GM18519 (cell line): ENCODE measurements around the gene DNMT1.

Experiments
- ATAC-seq: cut with Tn5 transposase; IDR thresholded peaks from one replicate; pipeline ENCODE4 v1.9.1; 2021; ENCODE audit warnings: mild to moderate bottlenecking, moderate library complexity; ENCODE audit not compliant: unreplicated experiment, low FRiP score

Gene DNMT1

DNA sequence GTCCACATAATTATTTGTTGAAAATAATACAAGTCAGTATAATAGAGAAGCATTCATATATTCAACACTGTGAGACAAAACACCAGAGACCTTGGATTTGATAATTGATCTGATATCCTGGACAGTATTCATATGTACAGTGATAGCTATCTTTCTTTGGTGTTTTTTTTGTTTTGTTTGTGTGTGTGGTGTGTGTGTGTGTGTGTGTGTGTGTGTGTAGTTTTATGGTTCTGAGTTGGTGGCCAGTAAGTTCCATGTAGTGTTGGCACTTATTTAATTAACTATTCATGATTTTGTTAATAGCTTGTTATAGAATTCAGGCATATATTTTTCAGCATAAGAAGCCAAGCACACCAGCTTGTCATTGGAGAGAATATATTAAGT, 90.6 kb downstream of the DNMT1 start:
- no peak for ATAC-seq

DNA sequence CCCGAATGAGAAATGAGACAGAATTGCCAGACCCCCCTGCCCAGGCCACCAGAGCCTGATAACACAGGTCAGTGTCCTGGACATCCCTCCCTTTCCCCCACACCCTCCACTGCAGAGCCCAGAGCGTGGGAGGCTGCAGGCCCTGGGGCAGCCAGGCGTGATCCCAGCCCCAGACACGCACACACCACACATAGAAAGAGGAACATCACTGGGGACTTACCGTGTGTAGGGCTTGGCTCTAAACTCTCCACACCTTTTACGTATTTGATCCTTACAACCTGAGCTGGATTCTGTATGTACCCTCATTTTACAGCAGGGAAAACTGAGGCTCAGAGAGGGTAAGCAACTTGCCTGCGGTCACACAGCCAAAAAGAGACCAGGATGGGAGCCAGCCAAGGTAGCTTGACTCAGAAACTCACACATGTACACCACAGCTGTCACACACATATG, 91.9 kb downstream of the DNMT1 start:
- ATAC-seq = peak; percentile 26

GRCh38 chr19:10100163-10100785, 94.5 kb downstream of the DNMT1 start:
- ATAC-seq = no peak

GRCh38 chr19:10096615-10096963, 98.2 kb downstream of the DNMT1 start:
- no peak for ATAC-seq

DNA sequence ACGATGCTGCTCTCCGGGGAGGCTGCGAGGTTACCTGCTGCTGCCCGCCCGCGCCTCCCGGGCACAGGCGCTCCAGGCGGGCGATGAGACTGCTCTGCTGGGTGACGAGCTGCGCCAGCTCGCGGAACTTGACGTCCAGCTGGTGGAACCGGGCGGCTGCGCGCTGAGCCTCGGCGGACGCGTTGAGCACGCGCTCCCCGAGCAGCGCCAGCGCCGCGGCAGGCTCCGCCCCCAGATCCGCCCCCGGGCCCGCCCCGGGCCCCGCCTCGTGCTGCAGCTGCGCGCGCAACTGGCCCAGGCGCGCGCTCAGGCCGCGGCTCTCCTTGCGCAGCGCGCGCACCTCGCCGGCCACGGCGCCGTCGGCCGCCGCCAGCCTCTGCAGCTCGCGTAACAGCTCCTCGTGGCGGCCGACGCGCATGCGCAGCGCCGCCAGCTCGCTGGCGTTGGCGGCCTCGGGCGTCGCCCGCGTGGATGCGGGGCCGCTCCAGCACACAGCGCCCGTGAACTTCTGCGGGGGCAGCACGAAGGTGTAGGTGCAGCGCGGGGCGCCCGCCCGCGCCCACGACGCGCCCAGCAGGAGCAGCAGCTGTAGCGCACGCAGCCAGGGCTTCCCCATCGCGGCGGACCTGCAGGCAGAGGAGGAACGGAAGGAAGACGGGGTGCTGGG, 98.7 kb downstream of the DNMT1 start:
- peak; percentile 71 for ATAC-seq

DNA sequence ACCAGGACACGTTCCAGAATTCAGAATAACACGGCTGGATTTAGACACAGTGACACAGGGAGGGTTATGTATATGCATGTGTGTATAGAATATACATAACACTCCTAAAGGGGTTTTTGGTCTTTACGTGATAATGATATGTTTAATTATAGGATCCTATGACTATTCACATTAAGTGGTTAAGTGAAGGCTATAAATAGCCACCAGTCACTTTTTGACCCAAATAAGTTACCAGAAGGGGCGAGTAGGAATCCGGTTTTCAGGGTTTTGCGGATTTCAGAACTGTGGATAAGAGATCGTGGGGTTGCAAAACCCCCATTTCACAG, 99.2 kb downstream of the DNMT1 start:
- ATAC-seq = no peak

DNA sequence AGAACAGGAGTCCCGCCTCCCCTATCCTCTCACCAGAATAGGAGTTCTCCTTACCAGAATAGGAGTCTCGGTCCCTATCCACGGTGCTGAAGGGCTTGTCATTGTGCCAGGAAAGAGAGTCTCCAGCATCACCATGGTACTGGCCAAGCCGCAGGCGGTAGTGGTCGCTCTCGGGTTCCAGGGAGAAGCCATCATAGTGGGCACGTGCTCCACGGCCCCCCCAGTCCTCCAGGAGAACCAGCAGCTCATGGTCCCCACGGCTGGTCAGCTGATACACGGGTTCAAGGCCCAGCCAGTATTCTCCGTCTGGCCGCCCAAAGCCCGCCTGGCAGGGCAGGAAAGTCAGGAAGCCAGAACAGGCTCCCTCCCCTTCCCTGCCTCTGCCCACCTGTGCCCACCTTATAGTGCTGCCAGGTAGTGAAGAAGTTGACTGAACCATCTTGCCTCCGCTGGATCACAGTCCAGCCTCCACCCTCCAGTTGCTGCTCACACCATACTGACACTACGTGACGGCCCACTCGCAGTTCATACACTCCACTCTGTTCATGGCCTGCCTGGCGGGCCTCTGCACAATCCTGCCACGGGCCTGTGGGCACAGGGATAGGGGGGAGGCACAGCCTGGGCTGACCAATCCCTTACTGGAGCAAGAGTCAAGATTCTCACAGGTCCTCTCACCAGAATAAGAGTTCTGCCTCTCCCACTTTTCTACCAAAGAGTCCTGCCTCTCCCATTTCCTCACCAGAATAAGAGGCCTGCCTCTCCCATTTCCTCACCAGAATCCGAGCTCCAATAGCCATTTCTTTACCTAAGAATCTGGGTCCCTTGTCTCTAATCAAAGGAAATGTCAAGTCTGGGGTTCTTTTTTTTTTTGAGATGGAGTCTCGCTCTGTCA, 101.2 kb downstream of the DNMT1 start:
- ATAC-seq = no peak

DNA sequence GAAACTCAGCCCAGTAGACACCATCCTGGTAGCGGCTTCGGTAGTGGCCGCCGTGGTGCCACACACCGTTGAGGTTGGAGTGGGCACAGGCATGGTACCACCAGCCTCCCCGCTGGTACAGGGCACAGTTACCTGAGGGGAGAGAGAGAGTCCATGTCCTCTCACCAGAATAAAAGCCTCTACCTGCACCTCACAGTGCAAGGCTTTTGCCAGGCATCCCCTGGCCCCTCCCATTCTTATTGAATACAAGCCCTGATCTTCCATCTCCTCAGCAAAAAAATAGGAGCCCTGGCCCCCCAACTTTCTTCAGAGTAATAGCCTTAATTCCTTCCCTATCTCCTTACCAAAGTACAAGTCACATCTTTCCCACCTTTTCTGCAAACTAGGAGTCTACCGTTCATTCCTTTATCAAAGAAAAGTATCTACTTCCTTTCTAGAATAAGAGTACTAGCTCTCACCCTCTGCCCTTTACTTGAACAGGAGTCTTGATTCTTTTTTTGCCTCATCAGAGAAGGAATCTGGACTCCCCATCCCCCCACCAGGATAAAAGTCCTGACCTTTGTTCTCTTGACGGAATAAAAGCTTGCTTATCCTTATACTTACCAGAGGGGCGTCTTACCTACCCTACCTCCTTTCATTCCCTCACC, 102.0 kb downstream of the DNMT1 start:
- no peak for ATAC-seq

DNA sequence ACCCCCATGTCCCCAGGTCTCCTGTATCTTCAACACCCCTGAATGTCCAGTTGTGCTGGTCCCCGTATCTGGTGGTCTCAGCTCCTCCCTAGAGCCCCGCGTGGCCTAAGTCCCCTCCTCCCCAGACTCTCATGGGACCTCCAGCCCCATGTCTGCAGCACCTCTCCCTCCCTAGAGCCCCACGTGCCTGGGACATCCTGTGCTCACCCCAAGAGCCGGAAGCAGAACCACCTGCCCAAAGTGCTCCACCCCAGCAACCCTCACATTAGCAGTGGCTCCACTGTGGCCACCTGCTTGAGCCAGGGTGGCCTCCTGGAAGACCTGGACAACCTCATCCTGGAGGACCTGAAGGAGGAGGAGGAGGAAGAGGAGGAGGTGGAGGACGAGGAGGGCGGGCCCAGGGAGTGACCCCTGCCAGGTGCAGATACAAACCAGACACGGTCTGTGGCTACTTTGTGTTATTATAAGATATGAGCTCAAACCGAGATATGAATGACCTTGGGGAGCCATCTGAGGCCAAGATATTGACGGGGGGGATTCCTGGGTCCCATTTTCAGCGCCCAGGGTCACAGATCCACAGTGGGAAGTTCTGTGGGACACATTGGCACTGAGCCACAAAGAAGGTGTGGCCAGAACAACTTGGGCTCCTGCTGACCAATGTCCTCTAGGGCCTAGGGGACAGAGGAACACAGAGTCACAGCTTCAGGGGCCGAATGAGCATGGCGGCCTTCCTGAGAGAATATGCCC, 102.7 kb downstream of the DNMT1 start:
- no peak for ATAC-seq

DNA sequence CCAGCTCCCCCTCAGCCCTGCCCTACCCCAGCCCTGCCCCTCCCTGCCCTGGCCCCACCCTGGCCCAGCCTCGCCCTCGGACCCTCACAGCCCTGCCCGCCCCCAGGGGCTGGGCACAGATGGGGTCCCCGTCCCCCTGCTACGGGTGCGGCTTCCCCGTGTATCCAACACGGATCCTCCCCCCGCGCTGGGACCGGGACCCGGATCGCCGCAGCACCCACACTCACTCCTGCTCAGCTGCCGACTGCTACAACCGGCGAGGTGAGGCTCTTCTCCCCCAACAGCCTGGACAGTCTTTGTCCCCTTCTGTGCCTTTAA, 103.4 kb downstream of the DNMT1 start:
- ATAC-seq = no peak

- no peak for ATAC-seq
These were observed 104.9 kb downstream of the DNMT1 start for GRCh38 chr19:10089801-10090375.

DNA sequence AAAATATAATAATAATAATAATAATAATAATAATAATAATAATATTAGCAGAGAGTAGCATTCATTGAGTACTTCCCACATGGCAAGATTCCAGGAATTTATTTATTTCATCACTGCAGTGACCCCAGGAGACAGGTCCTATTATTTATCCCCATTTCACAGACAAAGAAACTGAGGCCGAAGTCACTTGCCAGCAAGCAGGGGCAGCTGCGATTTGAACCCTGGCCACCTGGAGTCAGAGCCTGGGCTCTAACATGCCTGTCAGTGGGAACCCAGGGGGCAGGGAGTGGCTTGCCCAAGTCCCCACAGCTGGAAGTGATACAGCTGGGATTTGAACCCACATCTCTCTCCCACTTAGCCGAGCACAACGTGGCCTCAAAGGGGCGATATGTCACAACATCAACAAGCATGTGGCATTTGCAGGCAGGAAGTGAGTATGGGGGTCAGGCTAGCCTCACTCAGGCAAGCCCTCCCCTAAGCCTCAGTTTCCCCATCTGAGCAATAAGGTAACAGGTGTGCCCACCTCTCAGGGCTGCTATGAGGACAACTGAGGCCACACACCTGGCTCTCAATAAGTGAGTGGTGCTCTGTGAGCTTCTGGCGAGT, 105.7 kb downstream of the DNMT1 start:
- ATAC-seq = no peak

GRCh38 chr19:10087296-10088061, 107.3 kb downstream of the DNMT1 start:
- no peak for ATAC-seq

DNA sequence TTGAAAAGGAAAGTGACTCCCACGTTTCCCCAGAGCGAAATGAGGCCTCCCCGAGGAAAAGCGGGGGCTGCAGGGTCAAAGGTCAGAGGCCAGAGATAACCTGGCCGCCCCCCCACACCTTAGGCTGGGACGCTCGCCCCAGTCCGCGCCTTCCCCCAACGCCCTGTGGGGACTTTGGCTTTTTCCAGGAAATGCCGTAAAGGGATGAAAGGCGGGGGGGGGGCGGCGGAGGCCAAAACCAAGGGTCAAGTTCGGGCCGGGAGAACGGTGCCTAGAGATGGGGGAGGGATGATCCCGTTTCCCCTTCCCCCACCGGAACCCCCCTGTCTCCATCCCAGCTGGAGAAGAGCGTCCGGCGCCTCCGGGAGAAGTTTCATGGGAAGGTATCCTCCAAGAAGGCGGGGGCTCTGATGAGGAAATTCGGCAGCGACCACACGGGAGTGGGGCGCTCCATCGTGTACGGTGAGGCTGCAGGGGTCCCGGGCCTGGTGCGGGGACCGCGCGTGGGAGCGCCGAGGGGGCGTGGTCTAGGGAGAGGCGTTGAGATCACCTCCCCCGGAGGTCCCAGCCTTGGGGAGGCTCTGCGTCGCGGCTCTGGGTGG, 108.1 kb downstream of the DNMT1 start:
- no peak for ATAC-seq

- ATAC-seq = no peak
These were observed 108.8 kb downstream of the DNMT1 start, which contains the start of gene SHFL for GRCh38 chr19:10085641-10086590. Gene SHFL, plus strand, starts transcription at chr19:10086317. Its CDS starts 111 bp downstream, at chr19:10086428.

- ATAC-seq = no peak
These were observed 110.0 kb downstream of the DNMT1 start for GRCh38 chr19:10084803-10085202.

GRCh38 chr19:10083911-10084310, 110.8 kb downstream of the DNMT1 start:
- no peak for ATAC-seq
